ENCODE data around the gene ITGB3.

DNA sequence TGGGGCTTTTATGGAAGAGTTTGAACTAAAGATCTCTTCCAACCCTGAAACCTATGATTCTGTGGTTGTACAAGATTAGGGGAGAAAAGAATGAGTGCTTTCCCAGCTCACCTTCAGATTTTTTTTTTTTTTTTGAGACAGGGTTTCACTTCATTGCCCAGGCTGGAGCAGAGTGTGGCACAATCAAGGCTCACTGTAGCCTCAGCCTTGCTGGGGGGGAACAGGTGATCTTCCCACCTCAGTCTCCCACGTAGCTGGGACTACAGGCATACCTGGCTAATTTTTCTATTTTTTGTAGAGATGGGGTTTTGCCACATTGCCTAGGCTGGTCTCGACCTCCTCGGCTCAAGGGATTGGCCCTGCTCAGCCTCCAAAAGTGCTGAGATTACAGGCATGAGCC lies 21.8 kb upstream of the ITGB3 start:
- no peak for TF ChIP-seq POLR2AphosphoS5 (IDR thresholded peaks at IDR 0.05; ENCODE audit: low read length)
- TF ChIP-seq, protein P1, sequence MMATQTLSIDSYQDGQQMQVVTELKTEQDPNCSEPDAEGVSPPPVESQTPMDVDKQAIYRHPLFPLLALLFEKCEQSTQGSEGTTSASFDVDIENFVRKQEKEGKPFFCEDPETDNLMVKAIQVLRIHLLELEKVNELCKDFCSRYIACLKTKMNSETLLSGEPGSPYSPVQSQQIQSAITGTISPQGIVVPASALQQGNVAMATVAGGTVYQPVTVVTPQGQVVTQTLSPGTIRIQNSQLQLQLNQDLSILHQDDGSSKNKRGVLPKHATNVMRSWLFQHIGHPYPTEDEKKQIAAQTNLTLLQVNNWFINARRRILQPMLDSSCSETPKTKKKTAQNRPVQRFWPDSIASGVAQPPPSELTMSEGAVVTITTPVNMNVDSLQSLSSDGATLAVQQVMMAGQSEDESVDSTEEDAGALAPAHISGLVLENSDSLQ (IDR thresholded peaks at IDR 0.05): no peak
- no peak for TF ChIP-seq POLR2A (IDR thresholded peaks at IDR 0.05; ENCODE audit: low read depth, low read length)
- no peak for TF ChIP-seq NFYB (IDR thresholded peaks at IDR 0.05; ENCODE audit: insufficient read depth, low read depth, low read length)
- TF ChIP-seq, protein P2, sequence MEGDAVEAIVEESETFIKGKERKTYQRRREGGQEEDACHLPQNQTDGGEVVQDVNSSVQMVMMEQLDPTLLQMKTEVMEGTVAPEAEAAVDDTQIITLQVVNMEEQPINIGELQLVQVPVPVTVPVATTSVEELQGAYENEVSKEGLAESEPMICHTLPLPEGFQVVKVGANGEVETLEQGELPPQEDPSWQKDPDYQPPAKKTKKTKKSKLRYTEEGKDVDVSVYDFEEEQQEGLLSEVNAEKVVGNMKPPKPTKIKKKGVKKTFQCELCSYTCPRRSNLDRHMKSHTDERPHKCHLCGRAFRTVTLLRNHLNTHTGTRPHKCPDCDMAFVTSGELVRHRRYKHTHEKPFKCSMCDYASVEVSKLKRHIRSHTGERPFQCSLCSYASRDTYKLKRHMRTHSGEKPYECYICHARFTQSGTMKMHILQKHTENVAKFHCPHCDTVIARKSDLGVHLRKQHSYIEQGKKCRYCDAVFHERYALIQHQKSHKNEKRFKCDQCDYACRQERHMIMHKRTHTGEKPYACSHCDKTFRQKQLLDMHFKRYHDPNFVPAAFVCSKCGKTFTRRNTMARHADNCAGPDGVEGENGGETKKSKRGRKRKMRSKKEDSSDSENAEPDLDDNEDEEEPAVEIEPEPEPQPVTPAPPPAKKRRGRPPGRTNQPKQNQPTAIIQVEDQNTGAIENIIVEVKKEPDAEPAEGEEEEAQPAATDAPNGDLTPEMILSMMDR (IDR thresholded peaks at IDR 0.05 in 2 of 3, conservative IDR thresholded peaks at IDR 0.05 in 1 of 3; ENCODE audit: control insufficient read depth in 2 of 3, extremely low read depth in 1 of 3, insufficient read depth in 1 of 3, low read depth in 3 of 3, low read length in 3 of 3): no peak
- TF ChIP-seq FOS (IDR thresholded peaks at IDR 0.05; ENCODE audit: borderline replicate concordance, extremely low read depth, insufficient read length): no peak
- TF ChIP-seq NR2F1 (conservative IDR thresholded peaks at IDR 0.05): no peak
